Stimulated activated CD8-positive, alpha-beta memory T cell treated with anti-CD3 and anti-CD28 coated beads, Interleukin-12 subunit alpha, Interleukin-12 subunit beta, amount 100 ng/mL, for 24 hours (primary cell): ENCODE measurements around the gene CD8B.
"Not testable (repeated sequence)": the region's sequence is repeated elsewhere in the genome, so short reads cannot be mapped to it uniquely, and the experiment has no call there.

ENCODE experiments used
- DNase-seq: peaks from one replicate; pipeline ENCODE4 v3.0.0-alpha.2; 2020; ENCODE audit errors: extremely low read depth

Gene CD8B

GRCh38 chr2:86861628-86862379, at the start of gene CD8B:
Gene CD8B, minus strand, starts transcription at chr2:86861886. Its CDS starts 21 bp downstream, at chr2:86861865.
- not testable (repeated sequence) for DNase-seq

GRCh38 chr2:86905868-86906267, 44.2 kb upstream of the CD8B start:
- DNase-seq, result not testable (repeated sequence)

- not testable (repeated sequence) for DNase-seq
Measured at GRCh38 chr2:86900687-86901086, 39.0 kb upstream of the CD8B start.

- not testable (repeated sequence) for DNase-seq
Measured at GRCh38 chr2:86886026-86886425, 24.3 kb upstream of the CD8B start.

GRCh38 chr2:86882865-86883264, 21.2 kb upstream of the CD8B start:
- not testable (repeated sequence) for DNase-seq

- DNase-seq, result not testable (repeated sequence)
Measured at GRCh38 chr2:86882118-86882665, 20.5 kb upstream of the CD8B start.

- not testable (repeated sequence) for DNase-seq
Measured at GRCh38 chr2:86878986-86879385, 17.3 kb upstream of the CD8B start.

- DNase-seq, result not testable (repeated sequence)
Measured at GRCh38 chr2:86870941-86871340, 9.3 kb upstream of the CD8B start.

GRCh38 chr2:86868895-86869468, 7.3 kb upstream of the CD8B start:
- DNase-seq, result not testable (repeated sequence)

GRCh38 chr2:86862380-86862703, 656 bp upstream of the CD8B start:
- not testable (repeated sequence) for DNase-seq

GRCh38 chr2:86861175-86861574, 511 bp downstream of the CD8B start:
- not testable (repeated sequence) for DNase-seq

- DNase-seq, result not testable (repeated sequence)
Measured at GRCh38 chr2:86860573-86860972, 1.1 kb downstream of the CD8B start.

GRCh38 chr2:86857688-86858087, 4.0 kb downstream of the CD8B start:
- not testable (repeated sequence) for DNase-seq

GRCh38 chr2:86856498-86856897, 5.2 kb downstream of the CD8B start:
- not testable (repeated sequence) for DNase-seq

- DNase-seq, result not testable (repeated sequence)
Measured at GRCh38 chr2:86855981-86856380, 5.7 kb downstream of the CD8B start.

- not testable (repeated sequence) for DNase-seq
Measured at GRCh38 chr2:86851581-86851980, 10.1 kb downstream of the CD8B start.

GRCh38 chr2:86842607-86843234, 19.0 kb downstream of the CD8B start:
- DNase-seq, result not testable (repeated sequence)

GRCh38 chr2:86841330-86841729, 20.4 kb downstream of the CD8B start:
- not testable (repeated sequence) for DNase-seq

- not testable (repeated sequence) for DNase-seq
Measured at GRCh38 chr2:86839871-86840548, 21.7 kb downstream of the CD8B start.

- DNase-seq, result not testable (repeated sequence)
Measured at GRCh38 chr2:86839455-86839854, 22.2 kb downstream of the CD8B start.

GRCh38 chr2:86837714-86838113, 24.0 kb downstream of the CD8B start:
- not testable (repeated sequence) for DNase-seq
